ENCODE results near the gene FGFRL1. TPM values are rescaled to one million over a fixed set of nuclear protein-coding genes. Genes with fewer than 3 reads are reported as not detected.

Gene FGFRL1
- total RNA-seq, 1 experiment from 2014 or later: 30.4 TPM

DNA sequence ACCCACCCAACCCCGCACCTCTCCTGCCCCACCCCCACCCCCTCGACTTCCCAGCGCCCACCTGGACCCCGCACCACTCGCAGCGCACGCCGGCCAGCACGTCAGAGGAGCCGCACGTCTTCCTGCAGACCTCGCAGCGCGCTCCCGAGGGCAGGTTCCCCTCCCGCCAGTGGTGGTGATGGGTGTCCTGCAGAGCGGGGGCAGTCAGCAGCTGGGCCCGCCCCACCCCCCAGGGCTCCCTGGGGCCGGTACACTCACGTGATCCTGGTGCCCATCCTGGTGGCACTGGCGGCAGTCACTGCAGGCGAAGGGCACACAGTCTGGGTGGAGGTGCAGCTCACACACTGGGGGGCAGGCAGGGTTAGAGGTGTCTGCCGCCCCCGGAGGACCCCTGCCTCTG is 43.2 kb upstream of the FGFRL1 start:
- Histone ChIP-seq H3K36me3 (ENCODE audit: insufficient read depth, low read length, poor library complexity, severe bottlenecking) (no peaks in the 10 kb centered on the region), H3K27ac (ENCODE audit: low read depth, low read length, poor library complexity, severe bottlenecking) (no peak overlapping the region), H3K4me1 (ENCODE audit: insufficient read depth, low read length, poor library complexity, severe bottlenecking) (no peaks in the 10 kb centered on the region), H3K4me3 (ENCODE audit: low read depth, low read length, poor library complexity, severe bottlenecking) (no peak overlapping the region), H3K27me3 (replicated peaks; ENCODE audit: insufficient read depth, low read depth, low read length, poor library complexity) (no peaks in the 10 kb centered on the region), H3K9me3 (ENCODE audit: low read depth, low read length, poor library complexity, severe bottlenecking) (no peaks in the 10 kb centered on the region)
- ChIA-PET CTCF (no interaction called here), POLR2A (ENCODE audit: low non-redundant PET) (no interaction called here)
- intact Hi-C loops (cut with micrococcal nuclease; ENCODE audit: unreplicated experiment): no loop called here
- TF ChIP-seq, protein P1, sequence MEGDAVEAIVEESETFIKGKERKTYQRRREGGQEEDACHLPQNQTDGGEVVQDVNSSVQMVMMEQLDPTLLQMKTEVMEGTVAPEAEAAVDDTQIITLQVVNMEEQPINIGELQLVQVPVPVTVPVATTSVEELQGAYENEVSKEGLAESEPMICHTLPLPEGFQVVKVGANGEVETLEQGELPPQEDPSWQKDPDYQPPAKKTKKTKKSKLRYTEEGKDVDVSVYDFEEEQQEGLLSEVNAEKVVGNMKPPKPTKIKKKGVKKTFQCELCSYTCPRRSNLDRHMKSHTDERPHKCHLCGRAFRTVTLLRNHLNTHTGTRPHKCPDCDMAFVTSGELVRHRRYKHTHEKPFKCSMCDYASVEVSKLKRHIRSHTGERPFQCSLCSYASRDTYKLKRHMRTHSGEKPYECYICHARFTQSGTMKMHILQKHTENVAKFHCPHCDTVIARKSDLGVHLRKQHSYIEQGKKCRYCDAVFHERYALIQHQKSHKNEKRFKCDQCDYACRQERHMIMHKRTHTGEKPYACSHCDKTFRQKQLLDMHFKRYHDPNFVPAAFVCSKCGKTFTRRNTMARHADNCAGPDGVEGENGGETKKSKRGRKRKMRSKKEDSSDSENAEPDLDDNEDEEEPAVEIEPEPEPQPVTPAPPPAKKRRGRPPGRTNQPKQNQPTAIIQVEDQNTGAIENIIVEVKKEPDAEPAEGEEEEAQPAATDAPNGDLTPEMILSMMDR (conservative IDR thresholded peaks at IDR 0.05; ENCODE audit: low read depth, low read length): no peak
- TF ChIP-seq EZH2 (IDR thresholded peaks at IDR 0.05; ENCODE audit: borderline replicate concordance, low read depth, low read length, poor library complexity, severe bottlenecking): no peak
- DNase-seq (ENCODE audit: low spot score): no peak
- no TSS peak for BruUV-seq (replicated peaks)

DNA sequence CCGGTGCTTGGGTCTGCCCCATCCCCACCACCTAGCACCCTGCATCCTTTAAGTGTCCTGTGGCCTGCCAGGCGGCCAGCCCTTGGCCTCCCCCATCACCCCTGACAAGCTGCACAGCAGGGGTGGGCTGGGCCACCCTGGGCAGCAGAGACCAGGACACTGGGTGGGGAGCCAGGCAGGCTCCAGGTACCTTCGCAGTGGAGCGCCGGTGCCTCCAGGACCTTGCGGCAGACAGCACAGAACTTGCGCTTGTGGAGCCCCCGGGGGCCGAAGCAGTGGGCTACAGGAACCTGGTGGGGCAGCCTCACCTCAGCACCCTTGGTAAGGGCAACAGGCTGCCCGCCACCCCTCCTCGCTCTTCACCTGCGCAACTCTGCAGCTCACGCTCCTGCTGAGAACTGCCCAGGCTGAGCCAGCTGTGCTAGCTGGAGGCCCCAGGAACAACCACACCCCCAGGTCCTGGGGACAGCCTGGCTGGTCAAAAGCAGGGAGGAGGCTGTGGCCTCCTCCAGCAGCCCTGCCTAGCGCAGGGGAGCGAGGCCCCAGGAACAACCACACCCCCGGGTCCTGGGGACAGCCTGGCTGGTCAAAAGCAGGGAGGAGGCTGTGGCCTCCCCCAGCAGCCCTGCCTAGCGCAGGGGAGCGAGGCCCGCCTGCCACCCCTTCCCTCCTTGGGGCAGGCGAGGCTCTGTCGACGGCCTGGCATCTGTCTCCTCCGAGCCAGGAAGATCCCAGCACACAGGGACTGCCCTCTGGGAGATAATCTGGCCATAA is 42.6 kb upstream of the FGFRL1 start:
- BruUV-seq (replicated peaks): no TSS peak
- ChIA-PET CTCF (no interaction called here), POLR2A (ENCODE audit: low non-redundant PET) (no interaction called here)
- TF ChIP-seq, protein P1 (conservative IDR thresholded peaks at IDR 0.05; ENCODE audit: low read depth, low read length): no peak
- no peak for TF ChIP-seq EZH2 (IDR thresholded peaks at IDR 0.05; ENCODE audit: borderline replicate concordance, low read depth, low read length, poor library complexity, severe bottlenecking)
- H3K27me3 ChIP-seq (replicated peaks; ENCODE audit: insufficient read depth, low read depth, low read length, poor library complexity): no peaks in the 10 kb centered on the region
- intact Hi-C loops (cut with micrococcal nuclease; ENCODE audit: unreplicated experiment): no loop called here
- H3K4me3 ChIP-seq (ENCODE audit: low read depth, low read length, poor library complexity, severe bottlenecking): no peak overlapping the region
- no peaks in the 10 kb centered on the region for H3K4me1 ChIP-seq (ENCODE audit: insufficient read depth, low read length, poor library complexity, severe bottlenecking)
- H3K36me3 ChIP-seq (ENCODE audit: insufficient read depth, low read length, poor library complexity, severe bottlenecking): no peaks in the 10 kb centered on the region
- no peak for DNase-seq (ENCODE audit: low spot score)
- H3K27ac ChIP-seq (ENCODE audit: low read depth, low read length, poor library complexity, severe bottlenecking): no peak overlapping the region
- no peaks in the 10 kb centered on the region for H3K9me3 ChIP-seq (ENCODE audit: low read depth, low read length, poor library complexity, severe bottlenecking)

DNA sequence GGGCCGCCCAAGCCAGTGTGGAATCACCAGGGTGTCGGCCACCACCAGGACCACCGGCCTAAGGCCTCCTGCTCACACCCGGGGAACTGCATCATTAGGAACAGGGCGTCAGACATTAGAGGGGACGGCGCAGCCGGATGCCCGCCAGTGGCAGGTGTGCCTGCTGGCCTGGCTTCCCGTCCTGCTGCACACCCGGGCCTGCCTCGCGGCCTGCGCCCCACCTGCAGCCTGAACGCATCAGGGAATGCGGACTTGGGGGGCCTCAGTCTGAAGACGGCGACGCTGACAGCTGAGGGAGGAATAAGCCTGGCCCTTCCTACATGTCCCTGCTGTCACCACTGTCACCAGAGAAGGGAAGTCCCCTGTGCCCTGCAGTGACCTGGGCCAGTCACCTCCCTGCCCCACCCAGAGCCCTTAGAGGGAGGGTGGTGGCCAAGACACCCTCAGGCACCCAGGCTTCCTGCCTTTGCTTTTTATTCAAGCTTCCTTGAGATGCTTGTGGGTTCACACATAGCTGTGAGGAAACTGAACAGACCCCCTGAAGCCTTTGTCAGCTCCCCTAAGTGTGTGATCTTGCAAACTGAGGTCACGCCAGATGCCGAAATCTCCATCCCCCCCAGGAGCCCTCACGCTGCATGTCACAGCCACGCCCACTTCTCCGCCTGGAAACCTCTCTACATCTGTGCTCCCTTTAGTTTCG is 41.2 kb upstream of the FGFRL1 start:
- H3K27ac ChIP-seq (ENCODE audit: low read depth, low read length, poor library complexity, severe bottlenecking): no peak overlapping the region
- no peaks in the 10 kb centered on the region for H3K9me3 ChIP-seq (ENCODE audit: low read depth, low read length, poor library complexity, severe bottlenecking)
- no peak overlapping the region for H3K4me3 ChIP-seq (ENCODE audit: low read depth, low read length, poor library complexity, severe bottlenecking)
- no peaks in the 10 kb centered on the region for H3K4me1 ChIP-seq (ENCODE audit: insufficient read depth, low read length, poor library complexity, severe bottlenecking)
- no peak for DNase-seq (ENCODE audit: low spot score)
- TF ChIP-seq EZH2 (IDR thresholded peaks at IDR 0.05; ENCODE audit: borderline replicate concordance, low read depth, low read length, poor library complexity, severe bottlenecking): no peak
- TF ChIP-seq, protein P1 (conservative IDR thresholded peaks at IDR 0.05; ENCODE audit: low read depth, low read length): no peak
- ChIA-PET CTCF (no interaction called here), POLR2A (ENCODE audit: low non-redundant PET) (no interaction called here)
- no peaks in the 10 kb centered on the region for H3K36me3 ChIP-seq (ENCODE audit: insufficient read depth, low read length, poor library complexity, severe bottlenecking)
- H3K27me3 ChIP-seq (replicated peaks; ENCODE audit: insufficient read depth, low read depth, low read length, poor library complexity): no peaks in the 10 kb centered on the region
- intact Hi-C loops (cut with micrococcal nuclease; ENCODE audit: unreplicated experiment): no loop called here
- no TSS peak for BruUV-seq (replicated peaks)
